GM20000 (cell line): Measurements from ENCODE around the gene VPS13A.

Experiments
- DNase-seq: peaks from one replicate; pipeline ENCODE4 v3.0.0; 2012; ENCODE audit warnings: low spot score
- CTCF ChIP-seq: IDR thresholded peaks from 2 replicates; pipeline ENCODE4 v1.5.1; 2012; ENCODE audit warnings: mild to moderate bottlenecking, control low read depth; ENCODE audit errors: extremely low read depth, missing control alignments

The VPS13A gene

GRCh38 chr9:77188242-77188641 lies 10.9 kb downstream of the VPS13A start:
- TF ChIP-seq CTCF = no peak

GRCh38 chr9:77194423-77194822 lies 17.1 kb downstream of the VPS13A start:
- TF ChIP-seq CTCF = no peak
- no peak for DNase-seq

More at GRCh38 chr9:77188242-77188641, 10.9 kb downstream of the VPS13A start:
- no peak for DNase-seq

- no peak for TF ChIP-seq CTCF
- no peak for DNase-seq
Observed at GRCh38 chr9:77210116-77210515, 32.8 kb downstream of the VPS13A start.

- TF ChIP-seq CTCF = no peak
- DNase-seq = no peak
Observed at GRCh38 chr9:77211561-77211960, 34.2 kb downstream of the VPS13A start.

- TF ChIP-seq CTCF = no peak
- no peak for DNase-seq
Observed at GRCh38 chr9:77212801-77213200, 35.5 kb downstream of the VPS13A start.

GRCh38 chr9:77215874-77216273 lies 38.5 kb downstream of the VPS13A start:
- TF ChIP-seq CTCF = no peak
- DNase-seq = no peak

- TF ChIP-seq CTCF = no peak
- no peak for DNase-seq
Observed at GRCh38 chr9:77218612-77219011, 41.3 kb downstream of the VPS13A start.
